Colonic mucosa (tissue), 4 donors: ENCODE measurements around the gene GATA3. TPM values are rescaled to one million over a fixed set of nuclear protein-coding genes. Genes with fewer than 3 reads are reported as not detected.

Experiments
- DNase-seq: peaks from one replicate; pipeline ENCODE4 v3.0.0-alpha.2; 2020
- H3K27ac ChIP-seq: fragments of 200-600 bp; one replicate; pipeline ENCODE4 v1.8.0; 2021
- H3K27me3 ChIP-seq: fragments of 200-600 bp; one replicate; pipeline ENCODE4 v1.8.0; 2021
- H3K36me3 ChIP-seq: fragments of 200-600 bp; one replicate; pipeline ENCODE4 v1.8.0; 2021
- H3K4me1 ChIP-seq: fragments of 200-600 bp; one replicate; pipeline ENCODE4 v1.8.0; 2021; ENCODE audit warnings: mild to moderate bottlenecking
- H3K4me3 ChIP-seq: fragments of 200-600 bp; one replicate; pipeline ENCODE4 v1.8.0; 2021
- H3K9ac ChIP-seq, 2 donors: one replicate each; pipeline ENCODE4 v1.7.0; 2013; ENCODE audit warnings: control low read depth in 2 of 2, low read depth in 2 of 2, low read length in 2 of 2
- H3K9me3 ChIP-seq: fragments of 200-600 bp; one replicate; pipeline ENCODE4 v1.8.0; 2021
- intact Hi-C: fragments of 100-400 bp; cut with DNase I; formaldehyde crosslinking; loops from one replicate; pipeline ENCODE4 v1.14.1; 2022
- total RNA-seq, 2 donors: library from RNA; stranded (reverse); fragmentation: NEBNext Ultra II Directional in 1 of 2; extraction: Animal tissue kit (Norgen Biotek cat#: 25700) in 1 of 2; gene quantifications; one replicate each; pipeline ENCODE4 v1.2.1, GENCODE V29; 2021
- TF ChIP-seq, protein P1 (sequence below): fragments of 200-600 bp; IDR thresholded peaks from one replicate; pipeline ENCODE4 v1.8.0; 2022; ENCODE audit warnings: antibody characterized with exemption, mild to moderate bottlenecking
- donor health status: healthy.
- donor health status: DM: no; HTN: no; CAD: no.
- donor health status: DM: no; HTN: no; CAD: no.

Gene GATA3
- total RNA-seq, 2 donors from 2014 or later = 0.48 to 0.54 TPM

DNA sequence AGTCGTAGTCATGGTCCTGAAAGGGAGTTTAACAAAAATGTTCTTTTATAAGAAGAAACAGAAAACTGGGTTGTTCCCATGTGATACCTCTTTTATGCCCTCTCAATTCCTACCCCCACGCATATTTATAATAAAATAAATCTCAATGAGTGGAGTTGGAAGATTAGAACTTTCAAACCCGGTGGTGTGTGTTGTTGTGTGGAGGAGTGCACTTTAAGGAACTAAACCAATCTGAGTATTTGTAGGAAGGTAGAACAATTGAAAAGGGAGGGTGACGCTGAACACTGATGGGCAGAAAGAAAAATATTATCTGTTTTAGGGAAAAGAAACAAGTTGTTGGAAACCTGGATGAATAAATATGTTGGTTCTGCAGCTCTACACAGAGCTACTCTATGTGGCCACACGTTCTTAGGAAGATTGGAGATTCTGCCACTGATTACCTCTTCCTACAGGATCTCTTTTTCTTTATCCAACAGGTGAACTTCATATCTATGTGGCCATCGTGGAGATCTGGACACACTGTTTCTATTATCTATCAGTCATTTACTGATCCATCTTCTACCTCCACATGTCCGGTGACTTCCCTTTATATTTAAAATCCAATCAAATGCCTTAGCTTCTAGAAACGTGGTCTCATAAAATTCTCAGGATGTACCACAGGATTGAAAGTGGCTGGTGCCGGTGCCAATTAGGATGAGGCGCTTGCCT lies 13.1 kb upstream of the GATA3 start:
- Histone ChIP-seq H3K9ac (no peak overlapping the region), H3K27ac (no peak overlapping the region)
- TF ChIP-seq, protein P1, sequence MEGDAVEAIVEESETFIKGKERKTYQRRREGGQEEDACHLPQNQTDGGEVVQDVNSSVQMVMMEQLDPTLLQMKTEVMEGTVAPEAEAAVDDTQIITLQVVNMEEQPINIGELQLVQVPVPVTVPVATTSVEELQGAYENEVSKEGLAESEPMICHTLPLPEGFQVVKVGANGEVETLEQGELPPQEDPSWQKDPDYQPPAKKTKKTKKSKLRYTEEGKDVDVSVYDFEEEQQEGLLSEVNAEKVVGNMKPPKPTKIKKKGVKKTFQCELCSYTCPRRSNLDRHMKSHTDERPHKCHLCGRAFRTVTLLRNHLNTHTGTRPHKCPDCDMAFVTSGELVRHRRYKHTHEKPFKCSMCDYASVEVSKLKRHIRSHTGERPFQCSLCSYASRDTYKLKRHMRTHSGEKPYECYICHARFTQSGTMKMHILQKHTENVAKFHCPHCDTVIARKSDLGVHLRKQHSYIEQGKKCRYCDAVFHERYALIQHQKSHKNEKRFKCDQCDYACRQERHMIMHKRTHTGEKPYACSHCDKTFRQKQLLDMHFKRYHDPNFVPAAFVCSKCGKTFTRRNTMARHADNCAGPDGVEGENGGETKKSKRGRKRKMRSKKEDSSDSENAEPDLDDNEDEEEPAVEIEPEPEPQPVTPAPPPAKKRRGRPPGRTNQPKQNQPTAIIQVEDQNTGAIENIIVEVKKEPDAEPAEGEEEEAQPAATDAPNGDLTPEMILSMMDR = no peak

DNA sequence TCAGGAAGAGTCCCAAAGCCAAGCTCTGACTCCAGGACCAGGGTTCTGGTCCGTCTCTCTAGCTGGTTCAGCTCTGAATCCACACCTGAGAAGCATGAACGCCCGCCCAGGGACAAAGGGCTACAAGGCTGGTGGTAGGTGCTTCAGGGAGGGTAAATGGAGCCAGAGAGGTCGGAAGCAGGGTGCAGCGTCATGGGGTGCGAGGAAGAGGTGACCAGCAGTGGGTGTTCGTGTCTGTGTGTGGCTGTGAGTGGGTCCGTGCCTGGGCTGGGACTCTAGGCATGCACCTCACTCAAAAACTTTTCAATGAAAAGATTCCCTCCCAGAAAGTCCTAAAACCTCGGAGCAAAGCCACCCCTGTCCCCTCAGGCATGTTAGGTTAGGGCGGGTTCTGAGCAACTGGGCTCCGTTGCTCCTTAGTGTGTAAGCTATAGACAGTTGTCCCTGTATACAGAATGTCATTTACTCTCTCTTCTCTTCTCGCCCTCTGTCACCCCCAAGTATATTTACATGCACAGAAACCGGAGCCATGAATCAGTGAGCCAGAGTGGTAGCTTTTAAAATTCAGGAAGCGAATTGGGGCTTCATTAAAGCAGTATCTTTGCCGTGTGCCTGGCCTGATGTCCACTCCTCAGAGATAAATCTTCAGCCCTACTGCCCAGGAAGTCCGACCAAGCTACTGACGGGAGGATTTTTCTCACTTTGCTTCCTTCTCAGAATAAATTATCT lies 12.3 kb upstream of the GATA3 start:
- Histone ChIP-seq H3K27ac (no peak overlapping the region), H3K4me1 (no peaks in the 10 kb centered on the region), H3K36me3 (no peaks in the 10 kb centered on the region), H3K4me3 (no peak overlapping the region), H3K27me3 (peaks cover 89% of the 10 kb centered on the region), H3K9ac (no peak overlapping the region), H3K9me3 (no peaks in the 10 kb centered on the region)
- no peak for DNase-seq
- TF ChIP-seq, protein P1 = no peak
- intact Hi-C loops = no loop called here

More for the DNA sequence above, 13.1 kb upstream of the GATA3 start:
- DNase-seq = no peak
- Histone ChIP-seq H3K36me3 (no peaks in the 10 kb centered on the region), H3K4me1 (no peaks in the 10 kb centered on the region), H3K9me3 (no peaks in the 10 kb centered on the region), H3K4me3 (no peak overlapping the region), H3K27me3 (peaks cover 91% of the 10 kb centered on the region)
- intact Hi-C loops = no loop called here

DNA sequence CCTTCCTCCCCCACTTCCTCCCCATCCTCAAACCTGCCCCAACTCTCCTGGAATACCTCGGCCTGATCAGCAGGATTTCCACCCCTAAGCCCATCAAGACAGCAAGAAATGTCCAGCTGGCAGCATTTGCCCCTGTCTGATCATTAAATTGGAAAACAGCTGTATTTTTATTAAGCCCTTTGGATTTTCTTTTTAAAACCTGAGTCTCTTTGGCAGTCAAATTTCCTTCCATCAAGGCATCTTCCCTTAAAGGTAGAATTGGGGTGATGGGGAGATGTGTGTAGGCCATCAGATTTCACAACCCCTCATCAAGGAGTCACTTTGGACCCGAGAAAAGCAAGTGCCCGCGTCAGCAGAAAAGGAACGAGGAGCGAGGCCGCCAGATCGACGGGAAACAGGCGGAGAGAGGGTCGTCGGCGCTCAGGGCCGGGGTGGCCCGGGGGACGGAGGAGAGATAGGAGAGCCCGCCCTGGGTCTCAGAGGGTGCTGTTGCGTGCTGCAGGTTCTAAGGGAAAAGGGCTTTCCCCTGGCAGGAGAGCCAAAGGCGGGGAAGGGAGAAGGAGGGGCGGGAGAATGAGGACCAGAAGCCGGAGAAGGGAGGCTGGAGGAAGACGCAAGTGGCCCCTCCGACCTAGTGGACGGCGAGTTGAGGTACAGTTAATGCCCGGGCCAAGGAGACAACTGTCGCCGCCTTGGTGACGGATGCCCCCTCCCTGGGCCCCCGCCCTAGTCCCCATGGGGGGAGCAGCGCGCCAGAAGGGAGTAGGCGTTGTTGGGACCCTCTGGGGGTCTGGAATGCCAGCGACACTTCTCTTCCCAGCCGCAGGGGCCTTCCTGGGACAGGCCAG lies 11.5 kb upstream of the GATA3 start:
- TF ChIP-seq, protein P1 = no peak
- Histone ChIP-seq H3K27me3 (peaks cover 90% of the 10 kb centered on the region), H3K27ac (no peak overlapping the region), H3K4me3 (no peak overlapping the region), H3K4me1 (no peaks in the 10 kb centered on the region), H3K9ac (no peak overlapping the region), H3K36me3 (no peaks in the 10 kb centered on the region), H3K9me3 (no peaks in the 10 kb centered on the region)
- DNase-seq = no peak
- intact Hi-C loops = no loop called here

GRCh38 chr10:8043569-8044306 lies 10.8 kb upstream of the GATA3 start:
- intact Hi-C loops = no loop called here
- Histone ChIP-seq H3K4me3 (no peak overlapping the region), H3K4me1 (no peaks in the 10 kb centered on the region), H3K36me3 (no peaks in the 10 kb centered on the region), H3K9me3 (no peaks in the 10 kb centered on the region), H3K9ac (no peak overlapping the region), H3K27me3 (peaks cover 91% of the 10 kb centered on the region), H3K27ac (no peak overlapping the region)
- DNase-seq = no peak
- TF ChIP-seq, protein P1 = no peak
